NCI-H1436 treated with DMSO at 0.1 percent for 48 hours (cell line): ENCODE measurements around the gene TTC33.

ENCODE experiments used
- DNase-seq: peaks from one replicate; lab custom pipeline; 2025; lab: John Stamatoyannopoulos, UW

The TTC33 gene

GRCh38 chr5:40481241-40481640, 274.5 kb downstream of the TTC33 start:
- no peak for DNase-seq

GRCh38 chr5:40480392-40480791, 275.4 kb downstream of the TTC33 start:
- no peak for DNase-seq

- no peak for DNase-seq
Observed at GRCh38 chr5:40479939-40480338, 275.8 kb downstream of the TTC33 start.

- DNase-seq = no peak
Observed at GRCh38 chr5:40478766-40479165, 277.0 kb downstream of the TTC33 start.

- no peak for DNase-seq
Observed at GRCh38 chr5:40477856-40478546, 277.8 kb downstream of the TTC33 start.

GRCh38 chr5:40475561-40475960, 280.2 kb downstream of the TTC33 start:
- no peak for DNase-seq

- no peak for DNase-seq
Observed at GRCh38 chr5:40474250-40474649, 281.5 kb downstream of the TTC33 start.

- DNase-seq = no peak
Observed at GRCh38 chr5:40465416-40465815, 290.3 kb downstream of the TTC33 start.

- no peak for DNase-seq
Observed at GRCh38 chr5:40464511-40464910, 291.2 kb downstream of the TTC33 start.
